Hepatocyte (in vitro differentiated cells): ENCODE results near the gene PPP1R3D. TPM values are rescaled to one million over a fixed set of nuclear protein-coding genes. Genes with fewer than 3 reads are reported as not detected.

ENCODE experiments used
- DNase-seq: peaks from one replicate; pipeline ENCODE4 v3.0.0-alpha.2; 2016; ENCODE audit warnings: low spot score
- H2AFZ ChIP-seq: fragments of 200-600 bp; sonication (generic); 2 replicates; pipeline ENCODE4 v1.6.0; 2016; ENCODE audit warnings: antibody characterized with exemption, mild to moderate bottlenecking
- H3K27ac ChIP-seq: fragments of 200-600 bp; sonication (generic); 2 replicates; pipeline ENCODE4 v1.5.1; 2016; ENCODE audit warnings: mild to moderate bottlenecking
- H3K27me3 ChIP-seq: fragments of 200-600 bp; sonication (generic); 2 replicates; pipeline ENCODE4 v1.6.1; 2016
- H3K36me3 ChIP-seq: fragments of 200-600 bp; sonication (generic); replicated peaks from 2 replicates; pipeline ENCODE4 v1.5.1; 2016; ENCODE audit warnings: low read depth; ENCODE audit not compliant: insufficient read depth
- H3K4me1 ChIP-seq: fragments of 200-600 bp; sonication (generic); 2 replicates; pipeline ENCODE4 v1.5.1; 2016; ENCODE audit warnings: mild to moderate bottlenecking, moderate library complexity; ENCODE audit not compliant: insufficient read depth
- H3K4me2 ChIP-seq: fragments of 200-600 bp; sonication (generic); 2 replicates; pipeline ENCODE4 v1.6.0; 2016
- H3K4me3 ChIP-seq: fragments of 200-600 bp; sonication (generic); 2 replicates; pipeline ENCODE4 v1.5.1; 2016; ENCODE audit warnings: mild to moderate bottlenecking
- H3K79me2 ChIP-seq: fragments of 200-600 bp; sonication (generic); 2 replicates; pipeline ENCODE4 v1.6.0; 2017; ENCODE audit warnings: mild to moderate bottlenecking
- H3K9me2 ChIP-seq: fragments of 200-600 bp; sonication (generic); replicated peaks from 2 replicates; pipeline ENCODE4 v1.6.0; 2017; ENCODE audit warnings: mild to moderate bottlenecking; ENCODE audit not compliant: insufficient read depth
- H3K9me3 ChIP-seq: fragments of 200-600 bp; sonication (generic); 2 replicates; pipeline ENCODE4 v1.5.1; 2016; ENCODE audit warnings: low read depth, mild to moderate bottlenecking
- H4K20me1 ChIP-seq: fragments of 200-600 bp; sonication (generic); 2 replicates; pipeline ENCODE4 v1.6.0; 2016; ENCODE audit warnings: mild to moderate bottlenecking; ENCODE audit not compliant: insufficient read depth, poor library complexity, severe bottlenecking
- EZH2 ChIP-seq: fragments of 200-600 bp; sonication (generic); IDR thresholded peaks from 2 replicates; pipeline ENCODE4 v1.6.1; 2016; ENCODE audit warnings: antibody characterized with exemption, mild to moderate bottlenecking, borderline replicate concordance
- EZH2phosphoT487 ChIP-seq: fragments of 200-600 bp; sonication (generic); IDR thresholded peaks from one replicate; pipeline ENCODE4 v1.6.1; 2018; ENCODE audit warnings: antibody characterized with exemption, mild to moderate bottlenecking, low read depth, moderate library complexity; ENCODE audit not compliant: unreplicated experiment, severe bottlenecking
- WGBS: methylation state at CpG from one replicate; pipeline ENCODE4 v1.1.6; 2016; ENCODE audit warnings: low lambda C conversion rate; ENCODE audit errors: missing lambda C conversion rate; 5-methylcytosine and 5-hydroxymethylcytosine counted together
- polyA plus RNA-seq: library from polyadenylated mRNA; unstranded; fragments of >200 nt; fragmentation: Nextera tagmentation; extraction: Ambion mirVana; gene quantifications from 2 replicates; pipeline ENCODE4 v1.2.1, GENCODE V29; 2016
- total RNA-seq: library from RNA; depleted of rRNA; stranded (reverse); fragments of >200 nt; gene quantifications from 2 replicates; pipeline ENCODE4 v1.2.3, GENCODE V29; 2014
- TF ChIP-seq, protein P1 (sequence below): fragments of 200-600 bp; sonication (generic); IDR thresholded peaks from 2 replicates; pipeline ENCODE4 v1.5.1; 2016; ENCODE audit warnings: antibody characterized with exemption, mild to moderate bottlenecking; ENCODE audit not compliant: poor library complexity

The PPP1R3D gene
- total and polyA plus RNA-seq, 2 experiments from 2014 or later: 3.4 to 7.0 TPM

DNA sequence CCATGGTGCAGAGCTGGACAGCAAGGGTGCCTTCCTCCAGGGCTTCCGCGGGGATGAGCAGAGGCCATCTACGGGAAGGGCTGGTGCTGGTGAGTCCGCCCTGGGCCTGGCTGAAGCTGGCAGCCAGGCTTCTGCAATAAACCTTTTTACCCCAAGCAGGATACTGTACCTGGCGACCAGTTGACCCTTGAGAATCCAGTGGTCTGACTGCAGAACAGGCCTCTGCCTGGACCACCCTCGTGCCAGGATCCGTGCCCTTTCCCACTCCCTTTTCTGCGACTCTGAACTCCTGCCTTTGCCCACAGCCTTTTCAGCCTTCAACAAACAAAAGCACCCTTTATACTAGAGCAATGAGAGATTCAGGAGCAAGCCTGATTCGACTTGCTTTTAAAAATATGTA lies 37.0 kb upstream of the PPP1R3D start:
- Histone ChIP-seq H3K36me3 (no peaks in the 10 kb centered on the region), H3K27ac (no peak overlapping the region), H3K4me2 (no peak overlapping the region), H3K9me3 (no peaks in the 10 kb centered on the region), H3K9me2 (no peaks in the 10 kb centered on the region), H4K20me1 (no peaks in the 10 kb centered on the region), H3K4me1 (no peaks in the 10 kb centered on the region), H3K79me2 (no peaks in the 10 kb centered on the region), H3K27me3 (no peaks in the 10 kb centered on the region), H3K4me3 (no peak overlapping the region), H2AFZ (no peak overlapping the region)
- WGBS: 90% methylated on average over 9 of the region's 9 CpGs
- DNase-seq: no peak
- TF ChIP-seq, protein P1, sequence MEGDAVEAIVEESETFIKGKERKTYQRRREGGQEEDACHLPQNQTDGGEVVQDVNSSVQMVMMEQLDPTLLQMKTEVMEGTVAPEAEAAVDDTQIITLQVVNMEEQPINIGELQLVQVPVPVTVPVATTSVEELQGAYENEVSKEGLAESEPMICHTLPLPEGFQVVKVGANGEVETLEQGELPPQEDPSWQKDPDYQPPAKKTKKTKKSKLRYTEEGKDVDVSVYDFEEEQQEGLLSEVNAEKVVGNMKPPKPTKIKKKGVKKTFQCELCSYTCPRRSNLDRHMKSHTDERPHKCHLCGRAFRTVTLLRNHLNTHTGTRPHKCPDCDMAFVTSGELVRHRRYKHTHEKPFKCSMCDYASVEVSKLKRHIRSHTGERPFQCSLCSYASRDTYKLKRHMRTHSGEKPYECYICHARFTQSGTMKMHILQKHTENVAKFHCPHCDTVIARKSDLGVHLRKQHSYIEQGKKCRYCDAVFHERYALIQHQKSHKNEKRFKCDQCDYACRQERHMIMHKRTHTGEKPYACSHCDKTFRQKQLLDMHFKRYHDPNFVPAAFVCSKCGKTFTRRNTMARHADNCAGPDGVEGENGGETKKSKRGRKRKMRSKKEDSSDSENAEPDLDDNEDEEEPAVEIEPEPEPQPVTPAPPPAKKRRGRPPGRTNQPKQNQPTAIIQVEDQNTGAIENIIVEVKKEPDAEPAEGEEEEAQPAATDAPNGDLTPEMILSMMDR: no peak
- TF ChIP-seq EZH2 (no peak), EZH2phosphoT487 (no peak)

DNA sequence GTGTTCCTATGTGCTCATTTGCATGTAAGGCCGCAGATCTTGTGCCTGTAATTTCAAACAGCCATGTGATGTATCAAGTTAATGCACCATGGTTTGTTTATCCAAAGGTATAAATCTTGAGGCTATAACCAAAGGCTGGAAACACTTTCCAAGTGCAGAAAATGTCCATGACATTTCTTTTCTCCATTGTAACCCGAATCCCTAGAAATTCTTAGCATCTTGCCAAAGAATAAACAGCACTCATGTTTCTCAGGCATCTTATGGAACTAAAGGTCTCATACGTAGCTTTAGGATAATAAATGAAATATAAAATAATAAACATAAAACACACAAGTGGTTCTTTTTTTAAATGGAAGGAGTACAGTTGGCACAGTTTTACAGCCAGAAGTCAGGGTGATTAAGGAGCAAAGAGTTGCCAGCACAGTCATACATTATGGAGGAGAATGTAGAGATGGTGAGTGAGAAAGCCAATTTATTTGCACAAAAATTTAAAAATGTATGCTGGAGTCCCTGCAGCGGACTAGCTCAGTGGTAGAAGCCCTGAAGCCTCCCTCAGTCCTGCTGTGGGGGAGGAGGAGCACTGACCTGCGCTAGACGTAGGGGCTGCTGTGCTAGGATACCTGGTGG lies 36.2 kb upstream of the PPP1R3D start:
- Histone ChIP-seq H4K20me1 (no peaks in the 10 kb centered on the region), H3K27ac (no peak overlapping the region), H3K36me3 (no peaks in the 10 kb centered on the region), H3K4me1 (no peaks in the 10 kb centered on the region), H2AFZ (no peak overlapping the region), H3K9me2 (no peaks in the 10 kb centered on the region), H3K4me3 (no peak overlapping the region), H3K79me2 (no peaks in the 10 kb centered on the region), H3K9me3 (no peaks in the 10 kb centered on the region), H3K4me2 (no peak overlapping the region), H3K27me3 (no peaks in the 10 kb centered on the region)
- no peak for DNase-seq
- TF ChIP-seq EZH2phosphoT487 (no peak), EZH2 (no peak)
- TF ChIP-seq, protein P1: no peak
- 73% methylated on average over 6 of the region's 6 CpGs for WGBS

DNA sequence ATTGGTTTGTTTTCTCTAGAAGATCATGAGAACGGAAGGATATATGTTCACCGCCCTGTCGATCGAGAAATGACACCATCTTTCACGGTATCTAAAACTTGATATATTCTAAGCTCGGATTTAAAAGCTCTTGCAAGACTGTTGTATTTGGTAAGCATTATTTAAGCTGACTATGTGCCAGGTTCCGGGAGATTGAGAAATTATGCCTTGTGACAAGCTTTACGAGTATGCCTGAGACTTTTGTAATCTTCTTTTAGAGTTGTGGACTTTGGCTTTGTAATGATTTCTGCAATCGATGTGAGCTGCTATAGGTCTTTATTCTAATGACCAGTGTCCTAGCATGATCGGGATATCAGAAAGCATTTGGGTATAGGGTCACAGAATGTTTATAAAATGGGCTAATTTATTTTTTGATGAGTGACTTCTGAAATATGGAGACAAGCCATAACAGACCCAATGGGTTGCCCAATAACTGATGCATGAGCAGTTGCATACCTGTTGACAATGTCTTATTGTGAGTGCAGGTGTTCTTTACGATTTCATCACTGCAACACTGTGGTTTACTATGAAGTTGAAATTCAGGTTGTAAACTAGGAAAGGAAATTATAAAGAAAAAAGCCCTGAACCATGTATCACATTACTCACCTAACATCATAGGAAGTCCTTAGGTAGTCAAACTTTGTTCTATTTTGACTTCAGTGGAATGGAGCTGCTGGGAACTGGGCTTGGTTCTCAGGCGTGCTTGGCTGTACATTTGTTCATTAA lies 32.1 kb upstream of the PPP1R3D start:
- no peaks in the 10 kb centered on the region for H3K36me3 ChIP-seq
- no peaks in the 10 kb centered on the region for H3K79me2 ChIP-seq
- H2AFZ ChIP-seq: no peak overlapping the region
- H3K9me2 ChIP-seq: no peaks in the 10 kb centered on the region
- H4K20me1 ChIP-seq: no peaks in the 10 kb centered on the region
- no peaks in the 10 kb centered on the region for H3K9me3 ChIP-seq
- no peak for DNase-seq
- H3K4me1 ChIP-seq: no peaks in the 10 kb centered on the region
- H3K27ac ChIP-seq: no peak overlapping the region
- no peaks in the 10 kb centered on the region for H3K27me3 ChIP-seq
- H3K4me2 ChIP-seq: no peak overlapping the region
- no peak for TF ChIP-seq EZH2phosphoT487
- TF ChIP-seq, protein P1: no peak
- no peak for TF ChIP-seq EZH2
- H3K4me3 ChIP-seq: no peak overlapping the region
- 80% methylated on average over 12 of the region's 12 CpGs for WGBS
